ENCODE measurements around the gene VPS45. TPM values are rescaled to one million over a fixed set of nuclear protein-coding genes. Genes with fewer than 3 reads are reported as not detected.
A peak's percentile ranks its signal among the peaks of the same experiment; 100 is the strongest.

The VPS45 gene
- total and polyA plus RNA-seq, 2 of the 13 experiments (the other 11 are each of a cell fraction or from before 2014, with no cell fraction given): 15.2 to 25.2 TPM

GRCh38 chr1:150067184-150068108 is at the start of gene VPS45 (continued):
- TF ChIP-seq MYPOP (CRISPR knock-in tag; IDR thresholded peaks at IDR 0.05) (peak; percentile 9; the same call in 1 of the 2 replicates), ZNF17 (CRISPR knock-in tag; IDR thresholded peaks at IDR 0.05) (peak; percentile 69; the same call in 1 of the 2 replicates), FOXC1 (CRISPR knock-in tag; IDR thresholded peaks at IDR 0.05; ENCODE audit: borderline replicate concordance) (peak; percentile 85), SKI (IDR thresholded peaks at IDR 0.05; ENCODE audit: partially characterized antibody) (no peak), ZNF343 (CRISPR knock-in tag; IDR thresholded peaks at IDR 0.05) (no peak), PRDM10 (CRISPR knock-in tag; IDR thresholded peaks at IDR 0.05; ENCODE audit: low read depth) (peak; percentile 97), FLYWCH1 (CRISPR knock-in tag; IDR thresholded peaks at IDR 0.05) (no peak), POGZ (CRISPR knock-in tag; IDR thresholded peaks at IDR 0.05) (peak; percentile 89), SMAD1 (CRISPR knock-in tag; IDR thresholded peaks at IDR 0.05; ENCODE audit: borderline replicate concordance, low read depth) (no peak), MBNL3 (CRISPR knock-in tag; conservative IDR thresholded peaks at IDR 0.05) (no peak), FOXO1 (CRISPR knock-in tag; IDR thresholded peaks at IDR 0.05) (no peak), HNRNPH1 (optimal IDR thresholded peaks at IDR 0.05; ENCODE audit: low read depth, low read length) (no peak), ZNF75D (CRISPR knock-in tag; IDR thresholded peaks at IDR 0.05; ENCODE audit: borderline replicate concordance) (peak; percentile 18; the same call in 1 of the 2 replicates), HMGXB3 (CRISPR knock-in tag; IDR thresholded peaks at IDR 0.05; ENCODE audit: borderline replicate concordance) (peak; percentile 39; the same call in 1 of the 2 replicates), HNF4G (IDR thresholded peaks at IDR 0.05; ENCODE audit: borderline replicate concordance, low read depth, low read length) (no peak), HNF4G (CRISPR knock-in tag; IDR thresholded peaks at IDR 0.05; ENCODE audit: borderline replicate concordance, low read depth) (no peak; the same call in 1 of the 2 replicates), ZNF263 (CRISPR knock-in tag; IDR thresholded peaks at IDR 0.05) (no peak), ZNF275 (CRISPR knock-in tag; IDR thresholded peaks at IDR 0.05; ENCODE audit: borderline replicate concordance) (peak; percentile 92; the same call in 1 of the 2 replicates)

Measured in HepG2 (cell line).